Measurements from ENCODE around the gene LRRC32.

Gene LRRC32

GRCh38 chr11:76682106-76682505 is 11.6 kb upstream of the LRRC32 start:
- H3K4me3 ChIP-seq (ENCODE audit: low read depth, low read length), result no peak overlapping the region

GRCh38 chr11:76680518-76681425 is 10.2 kb upstream of the LRRC32 start:
- H3K4me3 ChIP-seq (ENCODE audit: low read depth, low read length), result no peak overlapping the region

GRCh38 chr11:76678321-76678720 is 7.8 kb upstream of the LRRC32 start:
- H3K4me3 ChIP-seq (ENCODE audit: low read depth, low read length), result no peak overlapping the region

GRCh38 chr11:76677458-76677765 is 6.9 kb upstream of the LRRC32 start:
- H3K4me3 ChIP-seq (ENCODE audit: low read depth, low read length), result no peak overlapping the region

GRCh38 chr11:76676636-76677457 is 6.3 kb upstream of the LRRC32 start:
- H3K4me3 ChIP-seq (ENCODE audit: low read depth, low read length), result no peak overlapping the region

GRCh38 chr11:76674517-76675400 is 4.2 kb upstream of the LRRC32 start:
- no peak overlapping the region for H3K4me3 ChIP-seq (ENCODE audit: low read depth, low read length)

GRCh38 chr11:76673176-76674142 is 2.9 kb upstream of the LRRC32 start:
- no peak overlapping the region for H3K4me3 ChIP-seq (ENCODE audit: low read depth, low read length)

GRCh38 chr11:76672431-76673175 is 2.1 kb upstream of the LRRC32 start:
- H3K4me3 ChIP-seq (ENCODE audit: low read depth, low read length), result no peak overlapping the region

GRCh38 chr11:76671626-76672309 is 1.2 kb upstream of the LRRC32 start:
- no peak overlapping the region for H3K4me3 ChIP-seq (ENCODE audit: low read depth, low read length)

GRCh38 chr11:76671237-76671592 is 668 bp upstream of the LRRC32 start:
- peak overlapping the region; percentile 42 for H3K4me3 ChIP-seq (ENCODE audit: low read depth, low read length)

- H3K4me3 ChIP-seq (ENCODE audit: low read depth, low read length), result peak overlapping the region; percentile 41
These were observed 554 bp downstream of the LRRC32 start for GRCh38 chr11:76669901-76670484.

- no peak overlapping the region for H3K4me3 ChIP-seq (ENCODE audit: low read depth, low read length)
These were observed 2.0 kb downstream of the LRRC32 start for GRCh38 chr11:76668362-76669155.

GRCh38 chr11:76667856-76668255 is 2.7 kb downstream of the LRRC32 start:
- H3K4me3 ChIP-seq (ENCODE audit: low read depth, low read length), result no peak overlapping the region

- no peak overlapping the region for H3K4me3 ChIP-seq (ENCODE audit: low read depth, low read length)
These were observed 3.2 kb downstream of the LRRC32 start for GRCh38 chr11:76667271-76667818.

GRCh38 chr11:76666830-76667229 is 3.7 kb downstream of the LRRC32 start:
- H3K4me3 ChIP-seq (ENCODE audit: low read depth, low read length), result no peak overlapping the region

- no peak overlapping the region for H3K4me3 ChIP-seq (ENCODE audit: low read depth, low read length)
These were observed 4.1 kb downstream of the LRRC32 start for GRCh38 chr11:76666408-76666807.

- no peak overlapping the region for H3K4me3 ChIP-seq (ENCODE audit: low read depth, low read length)
These were observed 4.6 kb downstream of the LRRC32 start for GRCh38 chr11:76665921-76666351.

Measured in iPS-11a (cell line).